B cell (primary cell): Measurements from ENCODE around the gene ATP8A1.

ENCODE experiments used
- EZH2 ChIP-seq: IDR thresholded peaks from 2 replicates; pipeline ENCODE4 v1.6.1; 2012; ENCODE audit warnings: borderline replicate concordance, low read depth, mild to moderate bottlenecking, moderate library complexity, low read length; ENCODE audit not compliant: insufficient read depth, poor library complexity, severe bottlenecking
- TF ChIP-seq, protein P1 (sequence below): fragments of 200-600 bp; IDR thresholded peaks from one replicate; pipeline ENCODE4 v1.8.0; 2022; ENCODE audit warnings: antibody characterized with exemption, mild to moderate bottlenecking

DNA sequence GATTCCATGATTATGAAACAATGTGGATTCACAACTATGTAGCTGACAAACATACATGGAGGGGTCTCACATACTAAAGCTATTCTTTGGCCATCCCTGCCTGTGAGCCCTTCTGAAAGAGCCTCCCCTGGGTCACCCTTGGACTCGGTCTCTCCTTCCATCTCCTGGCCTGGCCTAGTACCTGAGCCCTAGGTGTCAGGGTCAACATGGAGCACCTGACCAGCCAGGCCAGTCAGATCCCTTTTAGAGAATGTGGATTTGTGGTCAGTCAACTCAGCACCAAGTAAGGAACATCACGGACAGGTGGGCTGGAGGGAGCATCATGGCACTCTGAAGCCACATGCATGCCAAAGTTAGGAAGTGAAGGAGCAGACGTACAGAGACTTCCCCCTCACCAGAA lies 16.3 kb downstream of the ATP8A1 start:
- TF ChIP-seq, protein P1, sequence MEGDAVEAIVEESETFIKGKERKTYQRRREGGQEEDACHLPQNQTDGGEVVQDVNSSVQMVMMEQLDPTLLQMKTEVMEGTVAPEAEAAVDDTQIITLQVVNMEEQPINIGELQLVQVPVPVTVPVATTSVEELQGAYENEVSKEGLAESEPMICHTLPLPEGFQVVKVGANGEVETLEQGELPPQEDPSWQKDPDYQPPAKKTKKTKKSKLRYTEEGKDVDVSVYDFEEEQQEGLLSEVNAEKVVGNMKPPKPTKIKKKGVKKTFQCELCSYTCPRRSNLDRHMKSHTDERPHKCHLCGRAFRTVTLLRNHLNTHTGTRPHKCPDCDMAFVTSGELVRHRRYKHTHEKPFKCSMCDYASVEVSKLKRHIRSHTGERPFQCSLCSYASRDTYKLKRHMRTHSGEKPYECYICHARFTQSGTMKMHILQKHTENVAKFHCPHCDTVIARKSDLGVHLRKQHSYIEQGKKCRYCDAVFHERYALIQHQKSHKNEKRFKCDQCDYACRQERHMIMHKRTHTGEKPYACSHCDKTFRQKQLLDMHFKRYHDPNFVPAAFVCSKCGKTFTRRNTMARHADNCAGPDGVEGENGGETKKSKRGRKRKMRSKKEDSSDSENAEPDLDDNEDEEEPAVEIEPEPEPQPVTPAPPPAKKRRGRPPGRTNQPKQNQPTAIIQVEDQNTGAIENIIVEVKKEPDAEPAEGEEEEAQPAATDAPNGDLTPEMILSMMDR = no peak
- no peak for TF ChIP-seq EZH2
